ENCODE measurements around the gene CRAT. TPM values are rescaled to one million over a fixed set of nuclear protein-coding genes. Genes with fewer than 3 reads are reported as not detected.

CRAT gene
- total RNA-seq, 1 donor from 2014 or later, result 110 TPM

- Histone ChIP-seq H3K27ac (no peak overlapping the region), H3K9me3 (no peaks in the 10 kb centered on the region), H3K36me3 (peaks cover 33 to 51% of the 10 kb centered on the region in 2 donors), H3K4me3 (no peak overlapping the region), H3K4me1 (no peaks in the 10 kb centered on the region), H3K27me3 (no peaks in the 10 kb centered on the region)
- intact Hi-C loops (cut with DNase I), result no loop called here
- DNase-seq (ENCODE audit: low spot score in 2 of 2), result no peak
- no peak for TF ChIP-seq CTCF (IDR thresholded peaks at IDR 0.05)
These were observed 9.3 kb downstream of the CRAT start for GRCh38 chr9:129101279-129101678.

- intact Hi-C loops (cut with DNase I), result no loop called here
- no peaks in the 10 kb centered on the region for H3K9me3 ChIP-seq
- TF ChIP-seq CTCF (IDR thresholded peaks at IDR 0.05), result no peak
These were observed 10.0 kb downstream of the CRAT start for GRCh38 chr9:129100383-129101169.

GRCh38 chr9:129098328-129098727 is 12.3 kb downstream of the CRAT start:
- Histone ChIP-seq H3K4me3 (no peak overlapping the region), H3K27me3 (no peaks in the 10 kb centered on the region), H3K36me3 (peaks cover 48 to 64% of the 10 kb centered on the region in 2 donors), H3K9me3 (no peaks in the 10 kb centered on the region), H3K27ac (no peak overlapping the region), H3K4me1 (no peaks in the 10 kb centered on the region)
- intact Hi-C loops (cut with DNase I), result no loop called here
- TF ChIP-seq CTCF (IDR thresholded peaks at IDR 0.05), result no peak
- no peak for DNase-seq (ENCODE audit: low spot score in 2 of 2)

More at GRCh38 chr9:129100383-129101169, 10.0 kb downstream of the CRAT start:
- Histone ChIP-seq H3K36me3 (peaks cover 40 to 52% of the 10 kb centered on the region in 2 donors), H3K4me1 (no peaks in the 10 kb centered on the region), H3K4me3 (no peak overlapping the region), H3K27me3 (no peaks in the 10 kb centered on the region), H3K27ac (no peak overlapping the region)
- DNase-seq (ENCODE audit: low spot score in 2 of 2), result no peak

GRCh38 chr9:129097671-129098306 is 12.8 kb downstream of the CRAT start:
- H3K27ac ChIP-seq, result no peak overlapping the region
- intact Hi-C loops (cut with DNase I), result no loop called here
- no peaks in the 10 kb centered on the region for H3K27me3 ChIP-seq
- no peaks in the 10 kb centered on the region for H3K9me3 ChIP-seq
- H3K4me1 ChIP-seq, result no peaks in the 10 kb centered on the region
- no peak for DNase-seq (ENCODE audit: low spot score in 2 of 2)
- H3K36me3 ChIP-seq, result peaks cover 48 to 64% of the 10 kb centered on the region in 2 donors
- H3K4me3 ChIP-seq, result no peak overlapping the region
- TF ChIP-seq CTCF (IDR thresholded peaks at IDR 0.05), result no peak

GRCh38 chr9:129095908-129096307 is 14.7 kb downstream of the CRAT start:
- H3K27me3 ChIP-seq, result no peaks in the 10 kb centered on the region
- H3K4me3 ChIP-seq, result no peak overlapping the region
- no peak overlapping the region for H3K27ac ChIP-seq
- TF ChIP-seq CTCF (IDR thresholded peaks at IDR 0.05), result no peak
- H3K36me3 ChIP-seq, result peaks cover 39 to 52% of the 10 kb centered on the region in 2 donors
- no peaks in the 10 kb centered on the region for H3K4me1 ChIP-seq
- no peaks in the 10 kb centered on the region for H3K9me3 ChIP-seq
- intact Hi-C loops (cut with DNase I), result no loop called here
- DNase-seq (ENCODE audit: low spot score in 2 of 2), result no peak

Measured in ascending aorta (tissue), 2 donors.